Keratinocyte (primary cell): ENCODE measurements around the gene PAX2. TPM values are rescaled to one million over a fixed set of nuclear protein-coding genes. Genes with fewer than 3 reads are reported as not detected.
A peak's percentile ranks its signal among the peaks of the same experiment; 100 is the strongest.

Source experiments
- DNase-seq: peaks from one replicate; pipeline ENCODE4 v3.0.0-alpha.2; 2011; ENCODE audit warnings: low read depth, missing footprints, low spot score
- FAIRE-seq: peaks from 2 replicates; lab custom pipeline; 2011; peaks lifted over from hg19 to GRCh38; lab: Jason Lieb, UNC
- H2AFZ ChIP-seq: 2 replicates; pipeline ENCODE4 v1.6.0; 2012; ENCODE audit warnings: low read length, control low read depth, inconsistent platforms; ENCODE audit not compliant: control insufficient read depth
- H3K27ac ChIP-seq: 2 replicates; pipeline ENCODE4 v1.5.1; 2011; ENCODE audit warnings: low read length; ENCODE audit not compliant: control insufficient read depth, insufficient read depth
- H3K27me3 ChIP-seq: 3 replicates; pipeline ENCODE4 v1.6.0; 2011; ENCODE audit warnings: low read length; ENCODE audit not compliant: control insufficient read depth, insufficient read depth; ENCODE audit errors: extremely low read depth
- H3K36me3 ChIP-seq, 2 experiments: 2 replicates in 1 of 2; 3 replicates in 1 of 2; pipeline ENCODE4 v1.5.1; 2011; ENCODE audit warnings: low read length in 2 of 2, mild to moderate bottlenecking in 1 of 2; ENCODE audit not compliant: control insufficient read depth in 2 of 2, insufficient read depth in 2 of 2; ENCODE audit errors: extremely low read depth in 1 of 2
- H3K4me1 ChIP-seq: 3 replicates; pipeline ENCODE4 v1.5.1; 2011; ENCODE audit warnings: low read length; ENCODE audit not compliant: control insufficient read depth, insufficient read depth; ENCODE audit errors: extremely low read depth
- H3K4me2 ChIP-seq: 3 replicates; pipeline ENCODE4 v1.6.0; 2011; ENCODE audit warnings: low read depth, low read length; ENCODE audit not compliant: control insufficient read depth, insufficient read depth; ENCODE audit errors: extremely low read depth
- H3K4me3 ChIP-seq, 3 experiments: fragments of 200-600 bp in 1 of 3; sonication (generic) in 1 of 3; 2 replicates in 2 of 3; 3 replicates in 1 of 3; pipeline ENCODE4 v1.5.1; 2011 to 2016; ENCODE audit warnings: low read length in 3 of 3, mild to moderate bottlenecking in 3 of 3, control low read depth in 2 of 3, inconsistent platforms in 1 of 3, low read depth in 1 of 3, mixed read lengths in 1 of 3, mixed run types in 1 of 3, moderate library complexity in 1 of 3; ENCODE audit not compliant: control insufficient read depth in 2 of 3, insufficient read depth in 2 of 3; ENCODE audit errors: extremely low read depth in 1 of 3
- H3K79me2 ChIP-seq: 2 replicates; pipeline ENCODE4 v1.6.0; 2012; ENCODE audit warnings: low read length; ENCODE audit not compliant: control insufficient read depth, insufficient read depth
- H3K9ac ChIP-seq: 3 replicates; pipeline ENCODE4 v1.6.0; 2011; ENCODE audit warnings: low read length; ENCODE audit not compliant: control insufficient read depth, insufficient read depth; ENCODE audit errors: extremely low read depth
- H3K9me1 ChIP-seq: 3 replicates; pipeline ENCODE4 v1.6.0; 2011; ENCODE audit warnings: low read length; ENCODE audit not compliant: control insufficient read depth, insufficient read depth; ENCODE audit errors: extremely low read depth
- H3K9me3 ChIP-seq: 2 replicates; pipeline ENCODE4 v1.5.1; 2012; ENCODE audit warnings: low read depth, low read length; ENCODE audit not compliant: control insufficient read depth
- H4K20me1 ChIP-seq: 3 replicates; pipeline ENCODE4 v1.6.0; 2011; ENCODE audit warnings: low read length; ENCODE audit not compliant: control insufficient read depth, insufficient read depth; ENCODE audit errors: extremely low read depth
- EZH2 ChIP-seq: IDR thresholded peaks from one replicate; pipeline ENCODE4 v1.6.1; 2012; ENCODE audit warnings: inconsistent platforms, mild to moderate bottlenecking, low read length, moderate library complexity
- dilution Hi-C: fragments of 300-500 bp; cut with MboI; formaldehyde crosslinking; loops from one replicate; pipeline ENCODE4 v1.7.0; 2020; ENCODE audit warnings: low sequenced_read_pairs; ENCODE audit not compliant: extremely low pct_ligation_motif_present
- polyA plus RNA-seq, 5 experiments: library from polyadenylated mRNA; depleted of rRNA in 3 of 5; stranded (reverse) in 3 of 5; stranded (forward) in 1 of 5; unstranded in 1 of 5; fragments of >200 nt; gene quantifications; 1 replicate in 1 of 5; 2 replicates in 3 of 5; 3 replicates in 1 of 5; pipeline versions ENCODE4 v1.2.1 to v1.2.3, GENCODE V29; 2011 to 2012; ENCODE audit warnings: missing spikeins in 2 of 5, low read depth in 1 of 5, low replicate concordance in 1 of 5
- TF ChIP-seq, protein P1 (sequence below), 3 experiments: IDR thresholded peaks in 1 of 3; conservative IDR thresholded peaks in 1 of 3; optimal IDR thresholded peaks in 1 of 3; 2 replicates in 2 of 3; 3 replicates in 1 of 3; pipeline versions ENCODE3 to v1.5.1; 2011; ENCODE audit warnings: low read length in 3 of 3, mild to moderate bottlenecking in 3 of 3, moderate library complexity in 2 of 3, control low read depth in 1 of 3, inconsistent platforms in 1 of 3; ENCODE audit not compliant: insufficient read depth in 2 of 3; ENCODE audit errors: extremely low read depth in 1 of 3

The PAX2 gene
- polyA plus RNA-seq, 1 donor (not counting 4 experiments of a cell fraction or from before 2014, with no cell fraction given): not detected

- no peaks in the 10 kb centered on the region for H3K79me2 ChIP-seq
- peaks cover 27% of the 10 kb centered on the region for H3K27me3 ChIP-seq
- H3K4me1 ChIP-seq: no peaks in the 10 kb centered on the region
- DNase-seq (no peak), FAIRE-seq (peak; percentile 84)
- no peaks in the 10 kb centered on the region for H4K20me1 ChIP-seq
- no peak overlapping the region for H3K9ac ChIP-seq
- H3K9me1 ChIP-seq: no peaks in the 10 kb centered on the region
- peak; percentile 1 for TF ChIP-seq EZH2
- TF ChIP-seq, protein P1, sequence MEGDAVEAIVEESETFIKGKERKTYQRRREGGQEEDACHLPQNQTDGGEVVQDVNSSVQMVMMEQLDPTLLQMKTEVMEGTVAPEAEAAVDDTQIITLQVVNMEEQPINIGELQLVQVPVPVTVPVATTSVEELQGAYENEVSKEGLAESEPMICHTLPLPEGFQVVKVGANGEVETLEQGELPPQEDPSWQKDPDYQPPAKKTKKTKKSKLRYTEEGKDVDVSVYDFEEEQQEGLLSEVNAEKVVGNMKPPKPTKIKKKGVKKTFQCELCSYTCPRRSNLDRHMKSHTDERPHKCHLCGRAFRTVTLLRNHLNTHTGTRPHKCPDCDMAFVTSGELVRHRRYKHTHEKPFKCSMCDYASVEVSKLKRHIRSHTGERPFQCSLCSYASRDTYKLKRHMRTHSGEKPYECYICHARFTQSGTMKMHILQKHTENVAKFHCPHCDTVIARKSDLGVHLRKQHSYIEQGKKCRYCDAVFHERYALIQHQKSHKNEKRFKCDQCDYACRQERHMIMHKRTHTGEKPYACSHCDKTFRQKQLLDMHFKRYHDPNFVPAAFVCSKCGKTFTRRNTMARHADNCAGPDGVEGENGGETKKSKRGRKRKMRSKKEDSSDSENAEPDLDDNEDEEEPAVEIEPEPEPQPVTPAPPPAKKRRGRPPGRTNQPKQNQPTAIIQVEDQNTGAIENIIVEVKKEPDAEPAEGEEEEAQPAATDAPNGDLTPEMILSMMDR (optimal IDR thresholded peaks at IDR 0.05 in 1 of 3, IDR thresholded peaks at IDR 0.05 in 1 of 3, conservative IDR thresholded peaks at IDR 0.05 in 1 of 3; ENCODE audit: extremely low read depth in 1 of 3, insufficient read depth in 2 of 3, low read length in 3 of 3): peak; percentile 75 to 85 (median 76)
- dilution Hi-C loops: loop anchor here (25.0 kb wide), 1 partner anchor 316 kb away; no protein-coding TSS in a partner anchor
- no peaks in the 10 kb centered on the region for H3K36me3 ChIP-seq
- no peaks in the 10 kb centered on the region for H3K9me3 ChIP-seq
- H3K27ac ChIP-seq: no peak overlapping the region
- no peak overlapping the region for H3K4me3 ChIP-seq
- no peak overlapping the region for H2AFZ ChIP-seq
- H3K4me2 ChIP-seq: no peak overlapping the region
Observed at GRCh38 chr10:100878291-100878910, 133.0 kb downstream of the PAX2 start.

Other genes with a start within 250 kb of the PAX2 start
- 3.4 to 6.6 TPM (median 4.9 TPM) in 3 replicates for gene SEC31B, start 225.7 kb upstream of the PAX2 start, polyA plus RNA-seq
- gene NDUFB8, start 215.7 kb upstream of the PAX2 start, polyA plus RNA-seq: 178 to 184 TPM (median 178 TPM) in 3 replicates
- 12.3 to 16.8 TPM (median 13.9 TPM) in 3 replicates for gene HIF1AN, start 209.6 kb upstream of the PAX2 start, polyA plus RNA-seq
- 4.6 to 7.1 TPM (median 4.9 TPM) in 3 replicates for gene SLF2, start 167.4 kb downstream of the PAX2 start, polyA plus RNA-seq
- gene SEMA4G, start 223.9 kb downstream of the PAX2 start, polyA plus RNA-seq: 0.98 to 1.9 TPM (median 1.2 TPM) in 3 replicates
- gene MRPL43, start 241.9 kb downstream of the PAX2 start, polyA plus RNA-seq: 71.1 to 105 TPM (median 75.3 TPM) in 3 replicates
- 10.1 to 16.9 TPM (median 12.9 TPM) in 3 replicates for gene TWNK, start 242.0 kb downstream of the PAX2 start, polyA plus RNA-seq